ENCODE results near the gene EPPIN. TPM values are rescaled to one million over a fixed set of nuclear protein-coding genes. Genes with fewer than 3 reads are reported as not detected.

The EPPIN gene
- total RNA-seq, 1 experiment from 2014 or later = 0.26 TPM

GRCh38 chr20:45496166-45496565, 51.0 kb downstream of the EPPIN start:
- DNase-seq (ENCODE audit: low spot score) = no peak
- no peak overlapping the region for H3K4me3 Mint-ChIP-seq
- H3K27me3 Mint-ChIP-seq (ENCODE audit: low read depth) = no peaks in the 10 kb centered on the region
- H3K9me3 Mint-ChIP-seq = no peaks in the 10 kb centered on the region
- ChIA-PET POLR2A (no interaction called here), CTCF (interaction anchor here (1.1 to 5.2 kb wide), 2 partner anchors 9 to 275 kb away, joined by 4 to 34 read pairs; no protein-coding TSS in a partner anchor)
- no peaks in the 10 kb centered on the region for H3K36me3 Mint-ChIP-seq
- ATAC-seq = no peak
- no peak overlapping the region for H3K27ac Mint-ChIP-seq
- TF ChIP-seq KAT7 (CRISPR knock-in tag; IDR thresholded peaks at IDR 0.05; ENCODE audit: borderline replicate concordance) = no peak
- TF ChIP-seq E2F5 (CRISPR knock-in tag; IDR thresholded peaks at IDR 0.05) = no peak
- no peak for TF ChIP-seq ZNF425 (CRISPR knock-in tag; conservative IDR thresholded peaks at IDR 0.05)
- TF ChIP-seq FOXK1 (CRISPR knock-in tag; IDR thresholded peaks at IDR 0.05) = no peak
- H3K4me1 Mint-ChIP-seq = 0 out of 2 replicates have a peak, but pooled peaks cover 4% of the 10 kb centered on the region

- POLR2A ChIA-PET = no interaction called here
- Mint-ChIP-seq H3K9me3 (no peaks in the 10 kb centered on the region), H3K36me3 (no peaks in the 10 kb centered on the region), H3K27me3 (ENCODE audit: low read depth) (no peaks in the 10 kb centered on the region), H3K27ac (no peak overlapping the region), H3K4me3 (no peak overlapping the region), H3K4me1 (0 out of 2 replicates have a peak, but pooled peaks cover 4% of the 10 kb centered on the region)
- TF ChIP-seq NFYB (CRISPR knock-in tag; conservative IDR thresholded peaks at IDR 0.05; ENCODE audit: low read depth) (no peak), ZNF121 (CRISPR knock-in tag; IDR thresholded peaks at IDR 0.05) (no peak), GTF2I (CRISPR knock-in tag; conservative IDR thresholded peaks at IDR 0.05) (no peak), ZBTB43 (CRISPR knock-in tag; IDR thresholded peaks at IDR 0.05) (no peak), MXD4 (CRISPR knock-in tag; IDR thresholded peaks at IDR 0.05; ENCODE audit: borderline replicate concordance) (no peak), ZMAT4 (CRISPR knock-in tag; IDR thresholded peaks at IDR 0.05) (no peak), NR3C1 (CRISPR knock-in tag; conservative IDR thresholded peaks at IDR 0.05; ENCODE audit: low read depth) (no peak), ETV6 (CRISPR knock-in tag; IDR thresholded peaks at IDR 0.05) (no peak), ZNF532 (CRISPR knock-in tag; IDR thresholded peaks at IDR 0.05; ENCODE audit: borderline replicate concordance) (no peak), SP1 (CRISPR knock-in tag; conservative IDR thresholded peaks at IDR 0.05) (no peak), MAX (CRISPR knock-in tag; IDR thresholded peaks at IDR 0.05) (no peak), ZNF138 (CRISPR knock-in tag; conservative IDR thresholded peaks at IDR 0.05) (no peak), E2F4 (CRISPR knock-in tag; IDR thresholded peaks at IDR 0.05; ENCODE audit: borderline replicate concordance, low read depth) (no peak)
- DNase-seq (ENCODE audit: low spot score) (no peak), ATAC-seq (no peak)
- CTCF ChIA-PET = interaction anchor here (5.2 kb wide), 1 partner anchor 275 kb away, joined by 34 read pairs; no protein-coding TSS in a partner anchor
These were observed 51.7 kb downstream of the EPPIN start for GRCh38 chr20:45495501-45495941.
